HL-60 (cell line): ENCODE results near the gene TMEM184A.

Experiments
- GABPA ChIP-seq: IDR thresholded peaks from 2 replicates; pipeline ENCODE4 v1.6.1; 2012; ENCODE audit warnings: low read depth
- POLR2AphosphoS5 ChIP-seq: IDR thresholded peaks from 2 replicates; pipeline ENCODE4 v1.6.1; 2012; ENCODE audit warnings: low read depth
- SPI1 ChIP-seq: IDR thresholded peaks from 2 replicates; pipeline ENCODE4 v1.6.1; 2012; ENCODE audit warnings: low read depth, mild to moderate bottlenecking, borderline replicate concordance
- TF ChIP-seq, protein P1 (sequence below): IDR thresholded peaks from one replicate; pipeline ENCODE4 v1.5.1; 2011; ENCODE audit warnings: low read length, control low read depth, inconsistent platforms; ENCODE audit not compliant: insufficient read depth
- TF ChIP-seq, protein P2 (sequence below): IDR thresholded peaks from 2 replicates; pipeline ENCODE4 v1.6.1; 2012; ENCODE audit warnings: low read depth; ENCODE audit not compliant: insufficient replicate concordance

DNA sequence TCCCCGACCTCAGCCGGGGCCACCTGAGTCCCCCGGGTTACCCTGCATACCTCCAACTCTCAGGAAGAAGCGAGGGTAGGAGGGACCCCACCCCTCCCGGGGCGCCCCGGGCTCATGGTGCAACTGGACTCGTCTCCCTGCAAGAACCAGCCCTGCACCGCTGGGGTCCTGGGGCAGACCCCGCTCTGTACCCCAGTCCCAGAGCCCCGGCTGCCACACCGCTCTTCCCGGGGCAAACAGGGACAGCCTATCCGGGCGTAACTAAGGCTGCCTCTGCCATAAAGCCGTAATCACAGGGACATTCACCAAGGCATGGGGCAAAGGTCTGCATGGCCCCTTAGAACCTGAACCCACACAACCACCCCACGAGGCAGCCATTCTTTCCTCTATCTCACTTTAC is 32.2 kb downstream of the TMEM184A start:
- TF ChIP-seq, protein P1, sequence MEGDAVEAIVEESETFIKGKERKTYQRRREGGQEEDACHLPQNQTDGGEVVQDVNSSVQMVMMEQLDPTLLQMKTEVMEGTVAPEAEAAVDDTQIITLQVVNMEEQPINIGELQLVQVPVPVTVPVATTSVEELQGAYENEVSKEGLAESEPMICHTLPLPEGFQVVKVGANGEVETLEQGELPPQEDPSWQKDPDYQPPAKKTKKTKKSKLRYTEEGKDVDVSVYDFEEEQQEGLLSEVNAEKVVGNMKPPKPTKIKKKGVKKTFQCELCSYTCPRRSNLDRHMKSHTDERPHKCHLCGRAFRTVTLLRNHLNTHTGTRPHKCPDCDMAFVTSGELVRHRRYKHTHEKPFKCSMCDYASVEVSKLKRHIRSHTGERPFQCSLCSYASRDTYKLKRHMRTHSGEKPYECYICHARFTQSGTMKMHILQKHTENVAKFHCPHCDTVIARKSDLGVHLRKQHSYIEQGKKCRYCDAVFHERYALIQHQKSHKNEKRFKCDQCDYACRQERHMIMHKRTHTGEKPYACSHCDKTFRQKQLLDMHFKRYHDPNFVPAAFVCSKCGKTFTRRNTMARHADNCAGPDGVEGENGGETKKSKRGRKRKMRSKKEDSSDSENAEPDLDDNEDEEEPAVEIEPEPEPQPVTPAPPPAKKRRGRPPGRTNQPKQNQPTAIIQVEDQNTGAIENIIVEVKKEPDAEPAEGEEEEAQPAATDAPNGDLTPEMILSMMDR, result no peak
- TF ChIP-seq POLR2AphosphoS5, result no peak
- TF ChIP-seq, protein P2, sequence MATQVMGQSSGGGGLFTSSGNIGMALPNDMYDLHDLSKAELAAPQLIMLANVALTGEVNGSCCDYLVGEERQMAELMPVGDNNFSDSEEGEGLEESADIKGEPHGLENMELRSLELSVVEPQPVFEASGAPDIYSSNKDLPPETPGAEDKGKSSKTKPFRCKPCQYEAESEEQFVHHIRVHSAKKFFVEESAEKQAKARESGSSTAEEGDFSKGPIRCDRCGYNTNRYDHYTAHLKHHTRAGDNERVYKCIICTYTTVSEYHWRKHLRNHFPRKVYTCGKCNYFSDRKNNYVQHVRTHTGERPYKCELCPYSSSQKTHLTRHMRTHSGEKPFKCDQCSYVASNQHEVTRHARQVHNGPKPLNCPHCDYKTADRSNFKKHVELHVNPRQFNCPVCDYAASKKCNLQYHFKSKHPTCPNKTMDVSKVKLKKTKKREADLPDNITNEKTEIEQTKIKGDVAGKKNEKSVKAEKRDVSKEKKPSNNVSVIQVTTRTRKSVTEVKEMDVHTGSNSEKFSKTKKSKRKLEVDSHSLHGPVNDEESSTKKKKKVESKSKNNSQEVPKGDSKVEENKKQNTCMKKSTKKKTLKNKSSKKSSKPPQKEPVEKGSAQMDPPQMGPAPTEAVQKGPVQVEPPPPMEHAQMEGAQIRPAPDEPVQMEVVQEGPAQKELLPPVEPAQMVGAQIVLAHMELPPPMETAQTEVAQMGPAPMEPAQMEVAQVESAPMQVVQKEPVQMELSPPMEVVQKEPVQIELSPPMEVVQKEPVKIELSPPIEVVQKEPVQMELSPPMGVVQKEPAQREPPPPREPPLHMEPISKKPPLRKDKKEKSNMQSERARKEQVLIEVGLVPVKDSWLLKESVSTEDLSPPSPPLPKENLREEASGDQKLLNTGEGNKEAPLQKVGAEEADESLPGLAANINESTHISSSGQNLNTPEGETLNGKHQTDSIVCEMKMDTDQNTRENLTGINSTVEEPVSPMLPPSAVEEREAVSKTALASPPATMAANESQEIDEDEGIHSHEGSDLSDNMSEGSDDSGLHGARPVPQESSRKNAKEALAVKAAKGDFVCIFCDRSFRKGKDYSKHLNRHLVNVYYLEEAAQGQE, result no peak
- TF ChIP-seq SPI1, result no peak
- no peak for TF ChIP-seq GABPA
